GM23248 (cell line): ENCODE data around the gene MPPE1.

Source experiments
- EZH2 ChIP-seq: fragments of 200-600 bp; sonication (generic); IDR thresholded peaks from 2 replicates; pipeline ENCODE4 v1.6.1; 2018; ENCODE audit warnings: antibody characterized with exemption, mild to moderate bottlenecking; ENCODE audit not compliant: insufficient read depth, poor library complexity, severe bottlenecking
- EZH2phosphoT487 ChIP-seq: fragments of 200-600 bp; sonication (generic); IDR thresholded peaks from 2 replicates; pipeline ENCODE4 v1.6.1; 2018; ENCODE audit warnings: antibody characterized with exemption, moderate library complexity, mild to moderate bottlenecking, low read depth; ENCODE audit not compliant: insufficient read depth

- no peak for TF ChIP-seq EZH2
- no peak for TF ChIP-seq EZH2phosphoT487
Measured at GRCh38 chr18:11943551-11943950, 35.4 kb upstream of the MPPE1 start.
